SK-N-DZ (cell line): ENCODE results near the gene CDH26.
A peak's percentile ranks its signal among the peaks of the same experiment; 100 is the strongest.

Experiments used
- DNase-seq: peaks from one replicate; pipeline ENCODE4 v3.0.0-alpha.2; 2015; ENCODE audit warnings: low spot score

Gene CDH26

DNA sequence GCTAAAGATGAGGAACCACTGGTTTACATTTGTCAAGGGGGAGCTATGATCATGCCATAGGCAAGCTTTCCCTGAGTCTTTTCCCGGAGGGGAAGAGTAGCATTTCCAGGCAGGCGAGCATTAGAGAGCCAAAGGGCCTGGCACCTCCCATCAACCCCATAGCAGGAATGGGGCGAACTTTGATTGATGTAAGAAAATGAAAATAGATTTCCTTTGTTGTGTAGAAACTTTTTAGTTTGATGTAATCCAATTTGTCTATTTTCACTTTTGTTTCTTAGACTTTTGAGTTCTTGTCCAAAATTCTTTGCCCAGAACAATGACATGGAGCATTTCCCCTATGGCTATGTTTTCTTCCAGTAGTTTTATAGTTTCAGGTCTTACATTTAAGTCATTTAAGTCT, 85.2 kb downstream of the CDH26 start:
- DNase-seq, result no peak

GRCh38 chr20:60046011-60046413, 87.8 kb downstream of the CDH26 start:
- no peak for DNase-seq

GRCh38 chr20:60046436-60046835, 88.2 kb downstream of the CDH26 start:
- DNase-seq, result no peak

DNA sequence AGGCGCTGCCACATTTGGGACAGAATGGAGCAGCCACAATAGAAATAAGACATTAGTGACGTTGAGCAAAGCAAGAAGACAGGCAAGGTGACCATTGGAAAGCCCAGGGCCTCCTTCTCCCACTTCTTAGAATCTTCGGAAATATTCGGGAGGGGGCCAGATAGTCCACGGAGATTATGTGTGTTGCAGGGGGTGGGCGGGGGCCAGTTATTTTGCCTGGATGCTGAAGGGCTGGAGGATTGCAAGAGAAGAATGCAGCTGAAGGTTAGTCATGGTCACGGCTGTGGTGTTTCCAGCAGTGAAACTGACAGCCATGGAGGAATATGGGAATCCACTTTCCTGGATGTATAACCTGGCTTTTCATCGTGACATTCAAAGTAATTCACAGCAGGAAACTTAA, 88.6 kb downstream of the CDH26 start:
- no peak for DNase-seq

GRCh38 chr20:60048634-60049521, 90.7 kb downstream of the CDH26 start:
- no peak for DNase-seq

DNA sequence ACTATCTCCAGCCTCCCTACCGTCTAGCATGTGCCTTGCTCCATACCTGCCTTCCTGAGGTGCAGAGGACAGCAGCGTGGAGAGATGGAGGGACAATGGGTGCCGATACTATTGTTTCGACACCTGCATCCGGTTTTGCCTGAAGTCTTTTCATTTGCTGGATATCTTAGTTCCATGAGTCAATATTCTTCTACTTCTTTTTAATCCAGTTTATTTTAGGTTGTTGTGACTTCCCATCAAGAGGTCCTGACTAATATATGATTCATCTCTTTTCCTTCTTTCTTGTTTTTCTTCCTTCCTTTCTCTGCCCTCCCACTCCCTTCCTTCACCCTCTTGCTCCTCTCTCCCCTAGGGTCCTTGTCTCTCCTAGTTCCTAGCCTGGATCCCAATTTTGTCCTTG, 91.4 kb downstream of the CDH26 start:
- DNase-seq, result no peak

GRCh38 chr20:60050193-60050947, 92.1 kb downstream of the CDH26 start:
- DNase-seq, result no peak

DNA sequence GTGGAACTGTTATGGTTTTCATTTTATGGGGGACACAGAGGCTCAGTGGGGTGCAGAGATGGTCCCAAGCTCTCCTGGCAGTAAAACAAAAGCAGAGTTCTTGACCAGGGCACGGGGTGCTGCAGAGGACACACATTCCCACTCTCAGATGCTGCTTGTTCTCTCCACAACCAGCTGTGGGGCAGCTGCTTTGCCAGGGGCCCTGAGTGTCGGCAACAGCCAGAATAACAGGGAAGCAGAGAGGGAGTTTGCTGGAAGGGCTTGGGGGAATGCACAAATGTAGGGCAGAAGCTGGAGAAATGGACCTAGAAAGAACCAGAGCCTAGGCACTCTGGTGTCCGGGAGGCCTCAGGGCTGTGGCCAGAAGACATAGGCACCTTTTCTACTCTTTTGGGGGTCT, 93.7 kb downstream of the CDH26 start:
- DNase-seq, result no peak

GRCh38 chr20:60052322-60052721, 94.1 kb downstream of the CDH26 start:
- no peak for DNase-seq

DNA sequence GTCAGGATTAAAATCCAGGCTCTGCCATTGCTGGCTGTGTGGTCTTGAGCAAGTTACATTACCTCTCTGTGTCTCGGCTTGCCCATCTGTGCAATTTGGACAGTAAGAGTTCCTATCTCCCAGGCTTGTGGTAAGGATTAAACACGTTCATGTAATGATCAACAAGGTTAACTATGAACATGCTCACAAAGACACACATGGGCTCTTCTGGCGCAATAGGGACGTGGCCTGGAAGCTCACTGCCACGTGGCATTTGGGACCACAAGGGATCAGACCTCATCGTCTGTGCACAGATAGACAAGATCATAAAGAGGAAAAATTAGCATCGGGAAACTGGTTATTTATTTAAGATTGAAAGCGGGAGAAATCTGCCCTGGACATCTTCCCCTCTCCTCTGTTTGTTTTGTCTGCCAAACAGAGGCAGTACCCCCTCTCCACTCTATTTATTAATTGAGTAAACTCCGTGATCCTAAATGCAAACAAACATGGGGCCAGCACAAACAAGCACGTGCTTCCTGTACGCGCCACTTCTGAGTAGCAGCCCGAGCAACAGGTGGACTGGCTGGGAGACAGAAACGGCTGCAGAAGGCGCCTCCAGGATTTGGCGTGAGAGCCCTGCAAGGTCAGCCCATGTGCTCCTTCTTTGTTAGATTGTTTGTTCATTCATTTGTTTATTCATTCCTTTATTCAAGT, 95.0 kb downstream of the CDH26 start:
- no peak for DNase-seq

GRCh38 chr20:60053818-60054190, 95.6 kb downstream of the CDH26 start:
- no peak for DNase-seq

GRCh38 chr20:60054716-60055634, 96.8 kb downstream of the CDH26 start:
- DNase-seq, result no peak

GRCh38 chr20:60055740-60056139, 97.5 kb downstream of the CDH26 start:
- DNase-seq, result no peak

DNA sequence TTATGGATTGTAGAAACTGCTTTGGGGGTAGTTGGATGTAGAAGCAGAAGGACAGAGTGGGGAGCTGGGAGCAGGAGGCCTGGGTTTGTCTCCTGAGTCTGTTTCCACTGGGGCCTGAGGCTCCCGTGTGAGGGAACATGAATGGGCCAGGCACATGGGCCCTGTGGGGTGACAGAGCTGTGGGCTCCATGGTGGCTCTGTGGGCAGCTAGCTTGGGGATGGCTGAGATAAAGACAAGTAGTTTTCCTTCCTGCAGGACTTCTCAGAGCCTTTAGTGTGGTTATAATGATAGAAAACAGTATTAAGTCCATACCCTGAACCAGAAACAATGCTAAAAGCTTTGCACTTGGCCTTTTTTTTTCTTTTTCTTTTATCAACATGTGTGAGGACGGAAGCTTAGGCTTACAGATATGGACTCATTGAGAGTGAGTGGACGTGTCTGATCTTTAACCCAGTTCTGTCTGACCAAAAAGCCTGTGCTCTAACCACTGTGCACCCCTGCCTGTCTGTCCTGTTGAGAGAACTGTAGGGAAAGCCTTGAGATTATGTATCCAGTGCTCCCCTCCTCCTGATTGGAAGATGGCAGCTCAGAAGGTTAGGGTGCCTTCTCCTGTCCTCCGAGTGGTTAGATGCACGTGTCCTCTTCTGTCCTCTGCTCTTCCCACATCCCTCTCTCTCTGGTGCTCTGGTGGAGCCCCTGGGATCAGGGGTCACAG, 98.3 kb downstream of the CDH26 start:
- no peak for DNase-seq

DNA sequence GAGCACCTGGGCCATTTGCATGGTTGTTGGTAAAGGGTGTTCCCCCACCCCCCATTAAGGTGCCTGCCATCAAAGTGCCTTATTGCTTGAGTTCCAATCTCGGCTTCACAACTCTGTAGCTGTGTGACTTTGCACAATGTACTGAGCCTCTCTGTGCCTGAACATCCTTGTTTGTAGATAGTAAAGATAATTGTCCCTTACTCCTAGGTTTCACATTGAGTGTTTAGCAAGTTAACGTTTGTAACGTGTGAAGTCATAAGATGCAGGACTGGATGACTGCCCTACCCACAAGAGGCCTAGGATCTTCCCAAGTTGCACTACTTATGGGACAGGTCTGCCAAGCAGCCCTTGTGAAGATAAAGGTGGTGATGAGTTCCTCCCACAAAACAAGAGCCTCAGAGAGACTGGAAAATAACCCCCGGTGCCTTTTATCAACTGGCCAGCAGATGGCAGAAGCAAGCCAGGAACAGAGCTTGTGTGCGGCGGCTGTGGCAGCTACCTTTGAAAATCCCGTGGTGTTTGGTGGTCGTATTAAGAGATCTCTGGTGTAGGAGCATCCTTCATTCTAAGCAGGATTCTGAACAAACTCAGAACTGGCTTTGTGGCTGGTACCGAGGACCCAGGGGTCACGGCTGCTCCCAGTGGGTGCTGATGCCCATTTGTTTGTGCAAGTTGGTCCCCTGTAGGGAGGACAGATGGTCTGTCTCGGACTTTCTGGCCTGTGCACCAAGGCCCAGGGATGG, 99.1 kb downstream of the CDH26 start:
- peak; percentile 87 for DNase-seq

- DNase-seq, result peak; percentile 92
Observed at GRCh38 chr20:60057866-60058807, 99.9 kb downstream of the CDH26 start.

DNA sequence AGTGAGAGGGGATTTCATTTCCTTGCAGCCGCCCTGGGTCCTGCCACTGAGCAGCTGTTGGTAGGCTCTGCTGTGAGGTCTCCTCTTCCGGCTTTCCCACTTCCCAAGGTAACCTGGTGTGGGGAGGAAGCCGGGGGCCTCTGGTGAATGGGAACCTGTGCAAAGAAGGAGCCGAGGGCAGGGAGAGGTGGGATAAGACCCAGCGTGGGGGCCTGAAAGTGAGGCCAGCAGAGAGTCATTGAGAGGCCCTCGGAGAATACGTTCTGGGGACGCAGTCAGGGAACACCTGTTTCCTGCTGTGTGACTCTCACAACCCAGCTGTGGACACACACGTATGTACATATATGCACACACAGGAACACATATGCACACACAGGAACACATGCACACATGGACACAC, 100.7 kb downstream of the CDH26 start:
- DNase-seq, result no peak

DNA sequence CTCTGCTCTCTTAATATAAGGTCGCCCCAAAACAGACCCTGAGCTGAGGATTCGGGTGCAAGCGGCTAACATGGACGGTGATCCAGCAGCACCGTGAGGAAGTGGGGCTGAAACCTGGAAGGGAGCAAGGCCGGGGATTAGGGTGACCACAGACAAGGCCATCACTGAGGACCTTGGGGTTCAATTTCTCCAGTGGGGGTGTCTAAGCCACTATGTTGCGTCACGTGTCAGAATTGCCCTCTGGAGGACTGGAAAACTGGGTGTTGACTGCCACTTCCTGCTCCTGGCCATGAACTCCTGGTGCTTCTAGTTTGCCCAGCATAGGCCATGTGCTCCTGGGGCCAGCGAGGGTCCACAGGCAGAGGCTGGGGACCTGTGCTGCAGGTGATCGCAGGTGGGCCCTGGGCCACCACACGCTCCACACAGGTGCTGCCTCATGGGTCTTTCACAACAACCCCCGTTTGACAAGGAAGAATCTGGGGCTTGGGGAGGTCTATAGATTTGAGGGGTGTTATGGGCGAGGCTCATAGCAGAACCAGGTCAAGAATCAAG, 101.9 kb downstream of the CDH26 start:
- DNase-seq, result no peak
